Measurements from ENCODE around the gene CNN3.
"Not testable (repeated sequence)": the region's sequence is repeated elsewhere in the genome, so short reads cannot be mapped to it uniquely, and the experiment has no call there.

CNN3 gene

GRCh38 chr1:94949681-94950661 lies 23.1 kb upstream of the CNN3 start:
- no peak for DNase-seq

GRCh38 chr1:94947437-94947836 lies 20.5 kb upstream of the CNN3 start:
- DNase-seq, result no peak

- no peak for DNase-seq
These were observed 20.0 kb upstream of the CNN3 start for GRCh38 chr1:94946886-94947285.

- DNase-seq, result no peak
These were observed 15.5 kb upstream of the CNN3 start for GRCh38 chr1:94942171-94943128.

DNA sequence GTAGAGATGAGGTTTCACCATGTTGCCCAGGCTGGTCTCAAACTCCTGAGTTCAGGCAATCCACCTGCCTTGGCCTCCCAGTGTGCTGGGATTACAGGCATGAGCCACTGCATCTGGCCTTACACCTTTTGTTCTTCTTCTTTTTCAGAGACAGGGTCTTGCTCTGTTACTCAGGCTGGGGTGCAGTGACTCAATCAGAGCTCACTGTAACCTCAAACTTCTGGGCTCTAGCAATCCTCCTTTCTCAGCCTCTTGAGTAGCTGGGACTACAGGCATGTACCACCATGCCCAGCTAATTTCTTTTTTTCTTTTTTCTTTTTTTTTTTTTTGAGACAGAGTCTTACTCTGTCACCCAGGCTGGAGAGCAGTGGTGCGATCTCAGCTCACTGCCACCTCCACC lies 14.6 kb upstream of the CNN3 start:
- not testable (repeated sequence) for DNase-seq

GRCh38 chr1:94940738-94941137 lies 13.8 kb upstream of the CNN3 start:
- DNase-seq, result no peak

- DNase-seq, result no peak
These were observed 10.9 kb upstream of the CNN3 start for GRCh38 chr1:94937820-94938219.

GRCh38 chr1:94936861-94937620 lies 10.1 kb upstream of the CNN3 start:
- no peak for DNase-seq

DNA sequence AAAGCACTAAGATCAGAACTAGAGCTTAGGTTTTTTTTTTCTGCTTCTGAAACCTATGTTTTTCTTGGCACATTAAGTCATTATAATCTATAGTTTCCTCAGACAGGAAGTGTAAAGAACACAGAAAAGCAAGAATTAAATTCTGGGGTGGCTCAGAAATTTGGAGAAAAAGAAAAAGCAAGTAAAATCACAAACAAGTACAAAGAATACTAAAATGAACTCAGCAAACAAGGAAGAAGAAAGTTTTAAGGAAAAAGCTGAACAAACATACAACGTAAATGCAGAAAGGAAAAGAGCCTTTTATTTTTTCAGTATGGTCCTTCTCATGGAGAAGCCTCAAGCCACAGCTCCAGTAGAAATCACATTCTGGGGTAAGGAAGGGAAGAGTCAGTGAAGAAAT lies 8.6 kb upstream of the CNN3 start:
- no peak for DNase-seq

DNA sequence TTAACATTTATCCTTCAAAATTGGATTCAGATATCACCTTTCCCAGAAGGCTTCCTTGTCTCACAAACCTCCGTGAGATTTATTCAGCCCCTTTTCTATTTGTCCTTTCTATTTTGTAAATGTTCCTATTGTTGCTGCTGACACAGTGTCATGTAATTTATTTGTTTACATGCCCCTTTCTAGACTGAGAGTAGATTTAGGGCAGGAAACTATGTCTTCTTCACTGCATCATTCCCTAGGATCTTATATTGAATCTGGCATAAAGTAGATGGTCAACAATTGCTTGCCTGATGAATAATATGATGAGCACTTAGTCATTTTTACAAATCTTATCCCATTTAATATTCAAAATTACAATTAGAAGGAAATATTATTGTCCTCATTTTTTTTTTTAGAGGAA lies 8.1 kb upstream of the CNN3 start:
- DNase-seq, result no peak

DNA sequence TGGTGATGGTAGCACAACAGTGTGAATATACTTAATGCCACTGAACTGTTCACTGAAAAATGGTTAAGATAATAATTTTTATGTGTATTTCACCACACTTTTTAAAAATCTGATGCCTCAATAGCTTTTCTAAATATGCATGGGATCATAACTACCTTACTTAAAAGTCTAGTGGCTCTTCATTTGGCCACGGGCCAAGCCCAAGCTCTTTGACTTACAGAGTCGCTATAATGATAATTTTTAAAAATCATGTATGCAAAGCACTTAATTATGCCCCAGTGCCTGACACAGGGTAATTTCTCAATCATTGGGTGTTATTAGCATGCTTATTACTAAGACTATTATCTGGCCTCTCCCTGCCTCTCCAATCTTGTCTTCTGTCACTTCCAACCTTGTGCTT lies 7.6 kb upstream of the CNN3 start:
- DNase-seq, result no peak

DNA sequence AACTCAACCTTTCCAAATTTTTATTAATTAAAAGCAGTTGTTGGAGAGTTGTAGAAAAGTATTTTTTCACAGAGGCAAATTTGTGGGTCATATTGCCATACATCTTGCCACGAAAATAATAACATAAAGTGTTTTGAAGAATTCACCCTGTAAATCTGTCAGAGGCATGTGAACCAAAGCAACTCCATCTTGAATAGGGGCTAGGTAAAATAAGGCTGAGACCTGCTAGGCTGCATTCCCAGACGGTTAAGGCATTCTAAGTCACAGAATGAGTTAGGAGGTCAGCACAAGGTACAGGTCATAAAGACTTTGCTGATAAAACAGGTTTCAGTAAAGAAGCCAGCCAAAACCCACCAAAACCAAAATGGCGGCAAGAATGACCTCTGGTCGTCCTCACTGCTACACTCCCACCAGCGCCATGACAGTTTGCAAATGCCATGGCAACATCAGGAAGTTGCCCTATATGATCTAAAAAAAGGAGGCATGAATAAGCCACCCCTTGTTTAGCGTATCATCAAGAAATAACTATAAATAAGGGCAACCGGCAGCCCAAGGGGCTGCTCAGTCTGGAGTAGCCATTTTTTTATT lies 4.4 kb upstream of the CNN3 start:
- DNase-seq, result no peak

- no peak for DNase-seq
These were observed 2.7 kb upstream of the CNN3 start for GRCh38 chr1:94929351-94930217.

DNA sequence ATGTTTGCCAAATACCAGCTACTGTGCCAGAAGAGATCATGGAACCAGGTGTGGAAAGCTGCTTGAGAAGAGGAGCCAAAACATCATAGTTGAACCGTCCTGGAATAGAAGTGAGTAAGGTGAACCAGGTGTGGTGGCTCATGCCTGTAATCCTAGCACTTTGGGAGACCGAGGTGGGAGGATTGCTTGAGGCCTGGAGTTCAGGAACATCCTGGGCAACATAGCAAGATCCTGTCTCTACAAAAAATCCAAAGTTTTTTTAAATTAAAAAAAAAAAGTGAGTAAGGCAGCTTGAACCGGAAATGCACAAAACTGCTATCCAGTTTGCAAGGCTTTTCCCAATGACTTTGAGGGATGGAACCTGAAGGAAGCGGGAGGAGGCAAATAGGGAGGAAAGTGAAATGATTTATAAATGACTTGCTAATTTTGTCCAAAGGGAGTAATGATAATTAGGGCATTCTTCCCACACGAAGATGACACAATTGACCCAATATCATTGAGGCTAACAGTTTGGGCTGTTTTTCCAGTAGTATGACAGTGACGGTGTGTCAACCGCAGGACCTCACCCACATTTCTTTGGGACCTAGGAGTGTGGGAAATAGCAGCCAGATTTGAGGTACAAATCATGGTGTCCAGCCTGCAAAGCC lies 1.5 kb upstream of the CNN3 start:
- peak in 1 of 14 donors; percentile 38 for DNase-seq

DNA sequence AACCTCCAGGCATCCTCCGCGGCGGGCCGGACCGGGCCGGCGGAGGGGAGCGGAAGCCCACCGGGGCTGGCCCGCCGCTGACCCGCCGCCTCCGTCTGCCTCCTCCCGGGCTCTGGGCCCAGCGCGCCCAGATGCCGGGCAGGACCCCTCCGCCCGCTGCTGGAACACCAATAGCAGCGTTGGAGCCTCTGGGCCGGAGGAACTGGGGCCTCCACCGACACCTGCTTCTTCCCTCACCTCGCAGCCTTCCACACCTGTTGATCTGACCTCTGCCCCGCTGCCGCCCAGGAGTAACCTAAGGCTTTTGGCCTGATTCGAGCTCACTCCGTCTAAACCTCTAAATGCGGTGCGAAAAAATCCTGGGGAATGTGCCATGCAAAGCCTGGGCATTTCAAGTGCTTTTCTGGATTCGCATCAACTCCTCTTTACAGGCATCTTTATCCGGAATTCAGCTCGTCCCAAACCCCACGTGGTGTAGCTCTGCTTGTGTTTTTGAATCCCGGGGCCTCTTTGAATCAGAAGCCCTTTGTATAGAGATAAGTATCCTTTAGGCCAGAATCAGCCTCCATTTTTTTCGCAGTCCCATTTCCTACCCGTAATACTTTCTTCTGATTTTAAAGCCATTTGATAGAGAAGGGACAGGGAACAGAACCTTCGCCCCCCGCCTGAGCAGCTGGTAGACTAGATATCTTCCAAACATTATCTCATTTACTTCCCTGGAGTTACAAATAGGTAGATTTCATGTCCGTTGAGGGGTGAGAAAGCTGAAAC lies 680 bp upstream of the CNN3 start:
- DNase-seq, result peak in 9 of 14 donors; percentile 52 to 85 (median 72)

DNA sequence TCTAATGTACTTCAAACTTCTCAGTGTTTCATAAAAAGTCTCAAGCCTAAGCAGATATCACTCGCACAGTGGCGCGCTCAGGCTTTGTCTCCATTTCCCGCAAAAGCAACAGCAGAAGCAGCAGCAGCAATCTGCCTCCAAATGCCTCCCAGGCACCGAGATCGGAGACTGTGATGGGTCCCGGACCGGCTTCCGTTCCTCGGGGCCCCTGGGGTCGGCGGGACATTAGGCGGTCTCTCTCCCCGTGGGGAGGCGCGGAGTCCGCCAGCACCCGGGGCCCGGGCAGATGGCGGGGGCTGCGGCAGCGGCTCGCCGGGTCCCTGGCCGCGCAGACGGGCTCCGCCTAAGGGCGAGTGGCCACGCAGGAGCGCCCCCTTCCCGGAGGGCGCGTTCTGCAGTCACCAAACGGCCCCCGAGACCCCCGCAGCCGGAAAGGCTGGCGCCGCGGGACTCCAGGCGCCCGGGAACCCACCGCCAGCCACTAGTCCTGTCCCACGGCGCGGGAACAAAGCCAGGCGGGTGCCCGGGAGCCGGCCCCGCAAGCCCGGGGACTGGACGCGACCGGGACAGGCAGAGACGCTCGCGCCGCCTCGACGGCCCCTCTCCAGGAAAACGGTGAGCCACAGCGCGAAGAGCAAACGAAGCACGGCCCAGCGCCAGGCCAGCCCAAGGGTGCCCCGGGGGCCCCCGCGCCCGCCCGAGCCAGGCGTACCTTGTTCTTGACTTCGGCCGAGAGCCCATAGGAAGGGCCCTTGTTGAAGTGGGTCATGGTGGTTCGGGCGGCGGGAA lies 590 bp downstream of the CNN3 start:
- peak in 12 of 14 donors; percentile 36 to 86 (median 74) for DNase-seq

DNA sequence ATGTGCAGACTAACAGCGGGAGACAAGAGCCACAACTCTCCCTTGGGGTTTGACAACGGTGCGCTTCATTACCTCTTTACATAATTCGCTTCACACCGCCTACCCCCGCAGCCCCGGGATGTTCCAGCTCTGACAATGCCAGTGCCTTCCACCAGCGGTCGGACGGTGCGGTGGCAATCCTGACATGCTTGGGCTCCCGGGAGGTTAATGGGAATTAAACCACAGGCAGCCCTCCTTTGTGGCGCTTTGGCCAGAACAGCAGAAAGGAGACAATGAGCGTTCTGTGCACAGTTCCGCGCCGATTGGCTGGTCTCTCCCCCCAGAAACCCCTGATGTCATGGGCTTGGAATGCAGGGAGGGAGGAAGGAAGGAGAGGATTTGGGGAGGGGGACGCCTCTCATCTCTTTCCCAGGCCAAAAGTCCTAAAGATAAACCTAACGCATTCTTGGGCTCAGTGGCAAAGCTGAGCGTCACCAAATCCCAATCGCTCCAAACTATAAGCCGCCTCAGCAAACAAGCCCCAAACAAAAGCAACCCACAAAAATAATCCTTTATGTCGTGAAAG lies 1.3 kb downstream of the CNN3 start:
- peak in 13 of 14 donors; percentile 15 to 76 (median 63) for DNase-seq

DNA sequence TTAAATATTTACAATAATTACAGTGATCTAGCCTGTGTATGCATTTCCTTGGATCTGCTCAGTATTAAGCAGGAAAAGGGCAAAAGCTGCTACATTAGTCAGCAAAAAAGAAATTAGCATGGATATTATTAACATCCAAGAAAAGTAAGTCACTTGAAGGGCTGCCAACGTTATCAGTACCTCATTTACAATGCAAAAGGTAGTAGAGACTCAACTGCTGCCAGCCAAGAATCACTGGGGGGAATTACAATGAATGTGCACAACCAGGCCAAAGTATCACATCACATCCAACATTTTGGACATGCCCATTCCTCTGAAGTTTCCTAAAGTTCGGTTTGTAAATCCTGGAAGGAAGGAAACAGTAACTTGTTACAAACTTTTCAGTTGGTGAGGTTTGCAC lies 1.9 kb downstream of the CNN3 start:
- peak in 1 of 14 donors; percentile 26 for DNase-seq
